CD4-positive, alpha-beta T cell treated with Interleukin-6 for 4 hours (primary cell): ENCODE data around the gene KSR1.
A peak's percentile ranks its signal among the peaks of the same experiment; 100 is the strongest.
"Not testable (repeated sequence)": the region's sequence is repeated elsewhere in the genome, so short reads cannot be mapped to it uniquely, and the experiment has no call there.

Experiments
- DNase-seq: peaks from one replicate; pipeline ENCODE4 v3.0.0-alpha.2; 2020; ENCODE audit warnings: mixed read lengths

KSR1 gene

GRCh38 chr17:27455236-27455913 lies 873 bp upstream of the KSR1 start:
- no peak for DNase-seq

- DNase-seq = peak; percentile 27
These were observed 572 bp downstream of the KSR1 start for GRCh38 chr17:27456681-27457359.

- no peak for DNase-seq
These were observed 1.1 kb downstream of the KSR1 start for GRCh38 chr17:27457360-27457715.

- no peak for DNase-seq
These were observed 1.7 kb downstream of the KSR1 start for GRCh38 chr17:27457731-27458523.

- no peak for DNase-seq
These were observed 2.3 kb downstream of the KSR1 start for GRCh38 chr17:27458524-27458908.

- no peak for DNase-seq
These were observed 3.2 kb downstream of the KSR1 start for GRCh38 chr17:27459433-27459832.

- DNase-seq = no peak
These were observed 4.0 kb downstream of the KSR1 start for GRCh38 chr17:27460196-27460725.

- DNase-seq = no peak
These were observed 5.1 kb downstream of the KSR1 start for GRCh38 chr17:27461192-27461859.

GRCh38 chr17:27462149-27462548 lies 5.9 kb downstream of the KSR1 start:
- no peak for DNase-seq

GRCh38 chr17:27462714-27463113 lies 6.5 kb downstream of the KSR1 start:
- no peak for DNase-seq

- no peak for DNase-seq
These were observed 7.0 kb downstream of the KSR1 start for GRCh38 chr17:27463235-27463677.

GRCh38 chr17:27464019-27464418 lies 7.8 kb downstream of the KSR1 start:
- not testable (repeated sequence) for DNase-seq

- DNase-seq = no peak
These were observed 8.2 kb downstream of the KSR1 start for GRCh38 chr17:27464431-27464830.

- not testable (repeated sequence) for DNase-seq
These were observed 9.6 kb downstream of the KSR1 start for GRCh38 chr17:27465875-27466274.

- DNase-seq = peak; percentile 41
These were observed 10.1 kb downstream of the KSR1 start for GRCh38 chr17:27466376-27466742.

- peak; percentile 63 for DNase-seq
These were observed 10.6 kb downstream of the KSR1 start for GRCh38 chr17:27466743-27467375.

- DNase-seq = no peak
These were observed 13.0 kb downstream of the KSR1 start for GRCh38 chr17:27469256-27469655.

- peak; percentile 74 for DNase-seq
These were observed 15.3 kb downstream of the KSR1 start for GRCh38 chr17:27471321-27472269.

- DNase-seq = no peak
These were observed 17.0 kb downstream of the KSR1 start for GRCh38 chr17:27473190-27473747.

GRCh38 chr17:27473748-27474609 lies 17.7 kb downstream of the KSR1 start:
- peak; percentile 70 for DNase-seq
